HG03095 (cell line): ENCODE results near the gene UBFD1.
"Not testable (repeated sequence)": the region's sequence is repeated elsewhere in the genome, so short reads cannot be mapped to it uniquely, and the experiment has no call there.

ENCODE experiments used
- ATAC-seq: cut with Tn5 transposase; IDR thresholded peaks from one replicate; pipeline ENCODE4 v1.9.1; 2021; ENCODE audit warnings: moderate library complexity; ENCODE audit not compliant: unreplicated experiment

UBFD1 gene

DNA sequence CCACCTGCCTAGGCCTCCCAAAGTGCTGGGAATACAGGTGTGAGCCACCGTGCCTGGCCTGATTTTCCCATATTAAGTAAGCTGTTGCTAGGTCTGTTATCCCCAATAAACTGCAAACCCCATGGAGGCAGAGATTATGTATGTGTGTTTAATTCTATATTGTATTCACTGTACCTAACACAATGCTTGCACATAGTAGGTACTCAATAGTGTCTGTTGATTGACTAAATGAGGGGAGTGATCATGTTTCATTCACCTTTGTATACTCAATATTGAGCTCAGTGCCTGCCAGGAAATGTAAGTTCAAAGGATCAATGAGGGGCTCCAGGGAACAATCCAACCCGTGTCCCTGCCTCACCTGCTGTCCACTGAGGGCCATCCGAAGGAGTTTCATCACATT is 32.6 kb upstream of the UBFD1 start:
- ATAC-seq = no peak

- no peak for ATAC-seq
Observed at GRCh38 chr16:23527961-23528643, 29.4 kb upstream of the UBFD1 start.

DNA sequence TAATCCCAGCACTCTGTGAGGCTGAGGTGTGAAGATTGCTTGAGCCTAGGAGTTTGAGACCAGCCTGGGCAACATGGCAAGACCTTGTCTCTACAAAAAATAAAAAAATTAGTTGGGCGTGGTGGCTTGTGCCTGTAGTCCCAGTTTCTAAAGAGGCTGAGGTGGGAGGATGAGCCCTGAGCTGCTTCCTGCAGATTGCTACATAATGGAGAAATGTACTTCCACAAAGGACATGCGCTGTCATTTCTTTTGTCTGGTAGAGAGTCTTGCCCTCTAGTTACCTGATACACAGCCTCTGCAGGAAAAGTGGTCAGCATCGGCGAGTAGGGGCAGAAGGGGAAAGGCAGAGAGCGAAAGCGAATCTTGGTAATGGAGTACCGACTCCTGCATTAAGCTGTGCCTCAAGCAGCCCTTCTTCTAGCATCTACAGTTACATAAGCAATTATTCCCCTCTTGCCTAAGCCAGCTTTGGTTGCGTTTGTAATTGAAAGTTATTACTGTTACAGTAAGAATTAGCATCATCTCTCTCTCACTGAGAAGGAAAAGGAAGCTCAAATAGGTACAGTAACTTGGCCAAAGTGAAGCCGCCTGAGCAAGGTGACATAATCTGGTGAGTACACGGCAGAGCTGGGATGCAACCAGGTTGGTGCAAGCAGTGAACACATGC is 28.8 kb upstream of the UBFD1 start:
- ATAC-seq = no peak

DNA sequence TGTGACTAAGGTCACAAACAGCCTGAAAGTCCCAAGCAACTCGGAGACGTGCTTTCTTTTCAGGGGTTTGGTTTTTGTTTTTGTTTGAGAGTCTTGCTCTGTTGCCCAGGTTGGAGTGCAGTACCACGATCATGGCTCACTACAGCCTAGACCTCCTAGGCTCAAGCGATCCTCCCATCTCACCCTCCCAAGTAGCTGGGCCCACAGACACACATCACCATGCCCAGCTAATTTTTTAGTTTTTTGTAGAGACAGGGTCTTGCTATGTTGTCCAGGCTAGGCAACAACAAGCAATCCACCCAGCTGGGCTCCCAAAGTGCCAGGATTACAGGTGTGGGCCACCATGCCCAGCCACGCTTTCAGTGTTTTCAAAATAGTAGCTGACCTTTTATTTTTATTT is 27.5 kb upstream of the UBFD1 start:
- no peak for ATAC-seq

- no peak for ATAC-seq
Observed at GRCh38 chr16:23532448-23532847, 25.1 kb upstream of the UBFD1 start.

DNA sequence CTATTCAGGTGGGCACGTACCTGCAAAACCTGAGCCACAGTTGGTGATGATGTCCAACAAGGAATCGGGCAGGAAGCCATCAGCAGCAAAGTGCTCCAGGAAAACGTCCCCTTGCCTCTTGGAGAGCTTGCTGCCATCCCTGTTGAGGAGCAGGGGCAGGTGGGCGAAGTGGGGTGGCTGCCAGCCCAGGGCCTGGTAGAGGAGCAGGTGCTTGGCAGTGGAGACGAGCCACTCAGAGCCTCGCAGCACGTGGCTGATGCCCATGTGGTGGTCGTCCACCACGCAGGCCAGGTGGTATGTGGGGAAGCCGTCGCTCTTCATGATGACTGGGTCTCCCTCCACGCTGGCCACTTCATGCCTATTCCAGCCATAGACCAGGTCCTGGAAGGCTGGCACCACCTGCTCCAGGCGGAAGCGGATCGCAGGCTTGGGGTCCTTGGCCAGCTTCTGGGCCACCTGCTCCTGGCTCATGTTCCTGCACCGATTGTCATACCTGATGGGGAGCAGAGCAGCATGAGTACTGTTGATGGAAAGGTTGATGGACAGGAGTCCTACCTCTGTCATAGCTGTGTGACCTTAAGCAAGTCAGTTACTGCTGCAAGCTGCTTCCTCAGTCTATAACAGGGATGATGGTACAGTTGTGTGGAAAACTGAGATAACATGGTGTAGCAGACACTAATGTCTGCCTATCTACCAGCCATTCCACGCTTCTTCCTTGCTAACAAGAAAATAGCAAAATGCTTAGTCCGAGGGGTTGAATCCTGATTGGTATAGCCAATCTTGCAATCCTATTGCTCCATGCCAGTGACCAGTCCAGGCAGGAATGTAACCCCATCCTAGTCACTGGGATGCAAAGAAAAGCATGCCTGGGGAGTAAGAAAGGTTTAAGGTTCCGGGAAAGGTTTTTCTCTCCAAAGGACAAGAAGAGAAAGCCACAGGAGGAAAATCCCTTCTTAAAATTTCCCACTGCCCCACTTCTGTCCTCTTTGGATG is 22.4 kb upstream of the UBFD1 start:
- ATAC-seq = no peak

DNA sequence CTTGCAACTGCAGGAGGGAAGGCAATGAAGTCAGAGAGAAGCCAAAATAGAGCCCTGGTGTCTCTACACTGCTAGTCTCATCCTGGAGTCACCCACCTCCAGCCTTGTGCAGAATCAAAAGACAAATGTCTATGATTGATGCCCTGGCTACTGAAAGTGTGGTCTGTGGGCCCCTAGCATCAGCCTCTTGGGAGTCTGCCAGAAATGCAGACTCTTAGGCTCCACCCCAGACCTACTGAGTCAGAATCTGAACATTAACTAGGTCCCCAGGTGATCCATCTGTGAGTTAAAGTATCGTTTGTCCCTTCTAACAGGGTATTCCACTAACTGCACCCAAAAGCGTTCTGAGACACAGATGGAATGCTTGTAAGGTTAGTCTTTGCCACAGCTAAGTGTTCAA is 21.6 kb upstream of the UBFD1 start:
- ATAC-seq = no peak

GRCh38 chr16:23537390-23537789 is 20.1 kb upstream of the UBFD1 start:
- no peak for ATAC-seq

- ATAC-seq = no peak
Observed at GRCh38 chr16:23538919-23539278, 18.6 kb upstream of the UBFD1 start.

DNA sequence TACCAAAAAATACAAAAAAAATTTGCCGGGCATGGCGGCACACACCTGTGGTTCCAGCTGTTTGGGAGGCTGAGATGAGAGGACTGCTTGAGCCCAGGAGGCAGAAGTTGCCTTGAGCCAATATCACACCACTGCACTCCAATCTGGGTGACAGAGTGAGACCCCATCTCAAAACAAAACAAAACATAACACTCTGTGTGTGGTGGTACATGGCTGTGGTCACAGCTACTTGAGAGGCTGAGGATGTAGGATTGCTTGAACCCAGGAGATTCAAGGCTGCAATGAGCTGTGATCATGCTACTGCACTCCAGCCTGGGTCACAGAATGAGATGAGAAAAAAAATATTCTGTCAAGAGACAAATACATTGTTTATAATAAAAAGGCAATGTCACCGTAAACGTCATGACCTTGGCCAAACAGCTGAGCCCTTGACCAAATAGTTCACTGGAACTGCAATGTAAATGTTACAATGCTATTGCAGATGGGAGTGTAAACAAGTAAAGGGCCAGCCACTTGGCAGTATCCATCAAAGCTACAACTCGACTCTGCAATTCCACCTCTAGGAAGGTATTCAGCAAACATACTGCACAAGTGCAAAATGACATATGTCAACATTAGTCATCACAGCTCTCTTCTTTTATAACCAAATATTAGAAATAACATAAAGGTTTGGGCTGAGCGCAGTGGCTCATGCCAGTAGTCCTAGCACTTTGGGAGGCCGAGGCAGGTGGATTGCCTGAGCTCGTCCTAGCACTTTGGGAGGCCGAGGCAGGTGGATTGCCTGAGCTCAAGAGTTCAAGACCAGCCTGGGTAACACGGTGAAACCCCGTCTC is 17.3 kb upstream of the UBFD1 start:
- ATAC-seq = no peak

GRCh38 chr16:23540817-23541178 is 16.7 kb upstream of the UBFD1 start:
- not testable (repeated sequence) for ATAC-seq

- ATAC-seq = no peak
Observed at GRCh38 chr16:23544436-23544835, 13.1 kb upstream of the UBFD1 start.

DNA sequence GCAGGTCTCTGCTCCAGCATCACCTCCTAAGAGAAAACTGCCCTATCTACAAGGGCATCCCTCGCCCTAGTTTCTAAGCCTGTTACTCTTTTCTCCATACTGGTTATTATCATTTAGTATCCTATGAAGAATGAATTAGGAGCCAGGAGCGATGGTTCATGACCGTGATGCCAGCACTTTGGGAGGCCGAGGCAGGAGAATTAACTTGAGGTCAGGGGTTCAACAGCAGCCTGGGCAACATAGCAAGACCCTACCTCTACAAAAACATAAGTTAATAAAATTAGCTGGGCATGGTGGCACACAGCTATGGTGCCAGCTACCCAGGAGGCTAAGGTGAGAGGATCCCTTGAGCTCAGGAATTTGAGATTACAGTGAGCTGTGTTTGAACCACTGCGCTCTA is 7.6 kb upstream of the UBFD1 start:
- no peak for ATAC-seq

GRCh38 chr16:23552161-23552560 is 5.4 kb upstream of the UBFD1 start:
- ATAC-seq = no peak

- ATAC-seq = no peak
Observed at GRCh38 chr16:23554536-23554935, 3.0 kb upstream of the UBFD1 start.

- ATAC-seq = peak; percentile 0
Observed at GRCh38 chr16:23557779-23558702, 514 bp downstream of the UBFD1 start.

DNA sequence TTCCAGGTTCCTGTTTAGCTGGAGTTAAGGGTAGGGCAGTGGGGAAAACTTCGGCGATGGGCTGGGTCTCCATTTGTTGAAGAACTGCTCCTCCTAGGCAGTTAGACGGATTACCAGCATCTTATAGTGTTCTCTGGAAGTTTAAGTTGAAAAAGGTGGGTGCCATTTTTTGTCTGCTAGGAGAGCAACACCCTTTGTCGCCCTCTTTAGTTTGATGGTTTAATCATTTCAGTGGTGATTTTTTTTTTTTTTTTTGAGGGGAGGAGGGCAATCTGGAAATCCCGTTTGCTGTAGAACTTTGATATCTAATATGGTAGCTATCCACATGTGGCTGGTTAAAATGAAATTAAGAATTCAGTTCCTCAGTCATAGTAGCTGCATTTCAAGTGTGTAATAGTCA is 4.1 kb downstream of the UBFD1 start:
- no peak for ATAC-seq

GRCh38 chr16:23562505-23562904 is 5.0 kb downstream of the UBFD1 start:
- no peak for ATAC-seq

DNA sequence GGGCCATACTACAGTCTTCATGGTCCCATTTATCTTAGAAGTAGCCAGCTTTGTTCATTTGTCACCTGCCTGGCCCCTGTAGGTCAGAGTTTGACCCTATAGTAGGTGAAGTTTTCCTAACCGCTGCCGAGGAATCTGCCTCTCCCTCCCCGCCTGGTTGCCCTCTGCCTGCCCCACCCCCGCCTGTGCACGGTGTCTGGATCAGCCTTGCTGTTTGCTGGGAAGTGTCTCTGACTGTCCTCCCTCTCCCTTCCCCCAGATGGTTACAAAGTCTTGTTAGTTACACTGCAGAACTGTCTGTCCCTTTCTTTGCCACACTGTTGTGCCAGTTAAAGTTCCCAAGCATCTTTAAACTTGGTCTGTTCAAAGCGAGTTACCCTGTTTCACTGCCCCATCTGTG is 5.7 kb downstream of the UBFD1 start:
- ATAC-seq = no peak
